Sigmoid colon (tissue), 4 donors: ENCODE measurements around the gene TTC8.

Source experiments
- EP300 ChIP-seq, 4 donors: sonication (generic); formaldehyde crosslinking; IDR thresholded peaks; one replicate each; pipeline ENCODE4 v1.6.1; 2017; ENCODE audit warnings: antibody characterized with exemption in 4 of 4
- POLR2A ChIP-seq, 2 donors: fragments of 450-650 bp; IDR thresholded peaks; one replicate each; pipeline ENCODE4 v1.6.1; 2016; ENCODE audit warnings: antibody characterized with exemption in 2 of 2, mild to moderate bottlenecking in 2 of 2, moderate library complexity in 2 of 2
- POLR2AphosphoS5 ChIP-seq, 4 donors: sonication (generic); formaldehyde crosslinking; IDR thresholded peaks; one replicate each; pipeline ENCODE4 v1.6.1; 2017; ENCODE audit warnings: antibody characterized with exemption in 4 of 4
- TF ChIP-seq, protein P1 (sequence below), 4 experiments: fragments of 450-650 bp in 3 of 4; fragments of 200-600 bp in 1 of 4; IDR thresholded peaks; one replicate each; pipeline ENCODE4 v1.5.1; 2016 to 2019; ENCODE audit warnings: antibody characterized with exemption in 4 of 4, mild to moderate bottlenecking in 3 of 4, moderate library complexity in 2 of 4

DNA sequence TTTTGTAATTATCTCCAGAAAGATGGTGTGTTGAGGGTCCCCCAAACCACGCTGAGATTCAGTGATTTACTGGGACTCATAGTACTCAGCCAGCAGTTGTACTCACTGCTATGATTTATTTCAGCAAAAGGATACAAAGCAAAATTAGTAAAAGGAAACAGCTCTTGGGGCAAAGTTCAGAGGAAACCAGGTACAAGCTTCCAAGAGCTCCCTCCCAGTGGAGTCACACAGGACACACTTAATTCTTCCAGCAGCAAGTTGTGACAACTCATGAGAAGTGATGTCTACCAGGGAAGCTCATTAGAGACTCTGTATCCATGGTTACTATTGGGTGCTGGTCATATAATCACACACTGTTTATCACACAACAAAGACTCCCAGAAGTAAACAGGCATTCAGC is 38.7 kb downstream of the TTC8 start:
- TF ChIP-seq, protein P1, sequence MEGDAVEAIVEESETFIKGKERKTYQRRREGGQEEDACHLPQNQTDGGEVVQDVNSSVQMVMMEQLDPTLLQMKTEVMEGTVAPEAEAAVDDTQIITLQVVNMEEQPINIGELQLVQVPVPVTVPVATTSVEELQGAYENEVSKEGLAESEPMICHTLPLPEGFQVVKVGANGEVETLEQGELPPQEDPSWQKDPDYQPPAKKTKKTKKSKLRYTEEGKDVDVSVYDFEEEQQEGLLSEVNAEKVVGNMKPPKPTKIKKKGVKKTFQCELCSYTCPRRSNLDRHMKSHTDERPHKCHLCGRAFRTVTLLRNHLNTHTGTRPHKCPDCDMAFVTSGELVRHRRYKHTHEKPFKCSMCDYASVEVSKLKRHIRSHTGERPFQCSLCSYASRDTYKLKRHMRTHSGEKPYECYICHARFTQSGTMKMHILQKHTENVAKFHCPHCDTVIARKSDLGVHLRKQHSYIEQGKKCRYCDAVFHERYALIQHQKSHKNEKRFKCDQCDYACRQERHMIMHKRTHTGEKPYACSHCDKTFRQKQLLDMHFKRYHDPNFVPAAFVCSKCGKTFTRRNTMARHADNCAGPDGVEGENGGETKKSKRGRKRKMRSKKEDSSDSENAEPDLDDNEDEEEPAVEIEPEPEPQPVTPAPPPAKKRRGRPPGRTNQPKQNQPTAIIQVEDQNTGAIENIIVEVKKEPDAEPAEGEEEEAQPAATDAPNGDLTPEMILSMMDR (IDR thresholded peaks at IDR 0.05), result no peak
- TF ChIP-seq POLR2A (IDR thresholded peaks at IDR 0.05) (no peak), EP300 (IDR thresholded peaks at IDR 0.05) (no peak), POLR2AphosphoS5 (IDR thresholded peaks at IDR 0.05) (no peak)
